ENCODE results near the gene CGNL1. TPM values are rescaled to one million over a fixed set of nuclear protein-coding genes. Genes with fewer than 3 reads are reported as not detected.

The CGNL1 gene
- total and polyA plus RNA-seq, 2 experiments from 2014 or later = 11.4 to 13.1 TPM

DNA sequence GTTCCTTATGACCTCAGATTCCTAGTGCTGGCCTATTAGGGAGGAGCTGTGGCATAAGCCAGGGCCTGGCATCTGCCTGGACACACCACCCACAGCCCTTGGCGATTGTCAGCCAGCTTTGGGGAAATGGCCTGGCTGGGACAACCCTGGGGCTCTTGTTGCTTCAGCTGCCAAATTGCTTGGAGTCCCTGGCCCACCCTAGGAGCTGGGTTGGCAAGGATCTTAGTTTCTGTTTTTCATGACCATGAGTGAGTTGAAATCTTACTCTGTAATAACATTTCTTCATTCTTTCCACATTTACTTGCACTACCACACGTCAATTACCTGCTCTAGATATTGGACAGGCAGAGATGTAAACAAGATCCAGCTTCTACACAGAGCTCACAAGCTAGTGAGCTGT is 213.4 kb downstream of the CGNL1 start:
- Histone ChIP-seq H3K27ac (peak overlapping the region; percentile 43), H3K4me2 (no peak overlapping the region), H3K9me2 (replicated peaks; ENCODE audit: insufficient read depth) (no peaks in the 10 kb centered on the region), H3K4me3 (no peak overlapping the region), H3K9me3 (ENCODE audit: low read depth) (no peaks in the 10 kb centered on the region), H3K79me2 (peaks cover 26% of the 10 kb centered on the region), H3K36me3 (replicated peaks; ENCODE audit: insufficient read depth, low read depth) (no peaks in the 10 kb centered on the region), H3K27me3 (no peaks in the 10 kb centered on the region), H3K4me1 (ENCODE audit: insufficient read depth) (peaks cover 17% of the 10 kb centered on the region), H4K20me1 (ENCODE audit: insufficient read depth, poor library complexity, severe bottlenecking) (no peaks in the 10 kb centered on the region), H2AFZ (no peak overlapping the region)
- 78% methylated on average over 2 of the region's 2 CpGs for WGBS (ENCODE audit: low lambda C conversion rate, missing lambda C conversion rate)
- TF ChIP-seq EZH2 (IDR thresholded peaks at IDR 0.05; ENCODE audit: borderline replicate concordance) (no peak), EZH2phosphoT487 (IDR thresholded peaks at IDR 0.05; ENCODE audit: low read depth, severe bottlenecking, unreplicated experiment) (no peak)
- TF ChIP-seq, protein P1, sequence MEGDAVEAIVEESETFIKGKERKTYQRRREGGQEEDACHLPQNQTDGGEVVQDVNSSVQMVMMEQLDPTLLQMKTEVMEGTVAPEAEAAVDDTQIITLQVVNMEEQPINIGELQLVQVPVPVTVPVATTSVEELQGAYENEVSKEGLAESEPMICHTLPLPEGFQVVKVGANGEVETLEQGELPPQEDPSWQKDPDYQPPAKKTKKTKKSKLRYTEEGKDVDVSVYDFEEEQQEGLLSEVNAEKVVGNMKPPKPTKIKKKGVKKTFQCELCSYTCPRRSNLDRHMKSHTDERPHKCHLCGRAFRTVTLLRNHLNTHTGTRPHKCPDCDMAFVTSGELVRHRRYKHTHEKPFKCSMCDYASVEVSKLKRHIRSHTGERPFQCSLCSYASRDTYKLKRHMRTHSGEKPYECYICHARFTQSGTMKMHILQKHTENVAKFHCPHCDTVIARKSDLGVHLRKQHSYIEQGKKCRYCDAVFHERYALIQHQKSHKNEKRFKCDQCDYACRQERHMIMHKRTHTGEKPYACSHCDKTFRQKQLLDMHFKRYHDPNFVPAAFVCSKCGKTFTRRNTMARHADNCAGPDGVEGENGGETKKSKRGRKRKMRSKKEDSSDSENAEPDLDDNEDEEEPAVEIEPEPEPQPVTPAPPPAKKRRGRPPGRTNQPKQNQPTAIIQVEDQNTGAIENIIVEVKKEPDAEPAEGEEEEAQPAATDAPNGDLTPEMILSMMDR (IDR thresholded peaks at IDR 0.05; ENCODE audit: poor library complexity) = no peak
- no peak for DNase-seq (ENCODE audit: low spot score)

DNA sequence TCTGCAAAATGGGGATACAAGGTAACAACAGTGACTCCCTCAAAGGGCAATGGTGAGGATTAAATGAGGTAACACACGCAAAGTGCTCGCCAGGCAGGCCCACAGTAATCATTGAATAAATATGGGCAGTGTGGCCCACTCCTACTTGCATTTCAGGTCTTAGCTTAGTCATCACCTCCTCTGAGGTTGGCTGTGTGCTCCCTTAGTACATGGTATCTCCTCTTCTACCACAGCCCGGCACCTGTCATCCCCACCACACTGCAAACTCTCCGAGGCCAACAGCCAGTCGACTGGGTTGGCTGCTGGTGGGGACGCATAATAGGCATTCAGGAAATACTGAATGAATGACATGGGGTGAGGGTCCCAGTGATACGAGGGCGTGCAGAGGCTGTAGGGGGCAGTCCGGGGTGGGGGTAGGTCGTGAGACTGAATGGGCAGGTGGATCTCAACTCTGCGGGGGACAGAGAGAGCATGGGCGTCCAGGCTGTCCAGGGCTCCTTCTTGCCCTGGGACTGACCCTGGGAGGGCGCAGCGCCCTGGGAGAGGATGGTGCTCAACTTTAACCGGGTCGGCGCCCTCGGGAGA is 215.0 kb downstream of the CGNL1 start:
- Histone ChIP-seq H2AFZ (peak overlapping the region; percentile 36), H3K4me2 (peak overlapping the region; percentile 84), H3K79me2 (peaks cover 33% of the 10 kb centered on the region), H3K27ac (peak overlapping the region; percentile 84), H3K9me3 (ENCODE audit: low read depth) (no peaks in the 10 kb centered on the region), H3K36me3 (replicated peaks; ENCODE audit: insufficient read depth, low read depth) (no peaks in the 10 kb centered on the region), H3K27me3 (no peaks in the 10 kb centered on the region), H4K20me1 (ENCODE audit: insufficient read depth, poor library complexity, severe bottlenecking) (no peaks in the 10 kb centered on the region), H3K4me1 (ENCODE audit: insufficient read depth) (peaks cover 20% of the 10 kb centered on the region), H3K9me2 (replicated peaks; ENCODE audit: insufficient read depth) (no peaks in the 10 kb centered on the region), H3K4me3 (peak overlapping the region; percentile 12)
- WGBS (ENCODE audit: low lambda C conversion rate, missing lambda C conversion rate) = 40% methylated on average over 12 of the region's 18 CpGs
- TF ChIP-seq EZH2 (IDR thresholded peaks at IDR 0.05; ENCODE audit: borderline replicate concordance) (no peak), EZH2phosphoT487 (IDR thresholded peaks at IDR 0.05; ENCODE audit: low read depth, severe bottlenecking, unreplicated experiment) (no peak)
- TF ChIP-seq, protein P1 (IDR thresholded peaks at IDR 0.05; ENCODE audit: poor library complexity) = no peak
- no peak for DNase-seq (ENCODE audit: low spot score)

DNA sequence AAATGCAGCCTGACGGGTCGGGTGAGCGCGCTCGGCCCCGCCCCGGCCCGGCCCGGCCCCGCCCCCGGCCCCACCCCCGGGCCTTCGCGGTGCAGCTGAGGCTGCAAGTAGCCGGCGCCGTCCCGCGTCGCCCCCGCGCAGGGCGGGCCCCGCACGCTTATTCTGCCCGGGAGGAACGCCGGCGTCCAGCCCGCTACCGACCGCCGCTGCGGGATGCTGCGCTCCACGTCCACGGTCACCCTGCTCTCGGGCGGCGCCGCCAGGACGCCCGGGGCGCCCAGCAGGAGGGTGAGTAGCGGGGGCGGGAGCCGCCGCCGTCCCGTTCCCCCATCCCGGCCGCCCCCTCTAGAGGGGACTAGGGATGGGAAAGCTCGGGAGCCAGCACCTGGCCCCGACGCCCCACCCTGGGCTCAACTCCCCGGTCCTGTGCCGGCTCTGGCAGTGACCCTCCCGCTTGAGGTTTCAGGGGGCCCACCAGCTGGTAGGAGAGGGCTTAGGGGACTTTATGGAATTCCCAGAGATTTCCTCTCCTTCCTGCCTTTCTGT is 215.6 kb downstream of the CGNL1 start, which contains the start of gene MYZAP:
MYZAP (plus strand) TSS at position 83 of the 546 bp plus-strand sequence; CDS start at position 214, 131 bp downstream.
- no peaks in the 10 kb centered on the region for H4K20me1 ChIP-seq (ENCODE audit: insufficient read depth, poor library complexity, severe bottlenecking)
- peak within 1 kb of the TSS; percentile 84 for H3K4me2 ChIP-seq
- peaks cover 39% of the 10 kb centered on the region for H3K79me2 ChIP-seq
- TF ChIP-seq EZH2phosphoT487 (IDR thresholded peaks at IDR 0.05; ENCODE audit: low read depth, severe bottlenecking, unreplicated experiment) = no peak
- TF ChIP-seq, protein P1 (IDR thresholded peaks at IDR 0.05; ENCODE audit: poor library complexity) = no peak
- no peak for TF ChIP-seq EZH2 (IDR thresholded peaks at IDR 0.05; ENCODE audit: borderline replicate concordance)
- no peaks in the 10 kb centered on the region for H3K36me3 ChIP-seq (replicated peaks; ENCODE audit: insufficient read depth, low read depth)
- H2AFZ ChIP-seq = peak within 1 kb of the TSS; percentile 62
- no peaks in the 10 kb centered on the region for H3K9me2 ChIP-seq (replicated peaks; ENCODE audit: insufficient read depth)
- H3K27me3 ChIP-seq = no peaks in the 10 kb centered on the region
- peak within 1 kb of the TSS; percentile 84 for H3K27ac ChIP-seq
- peak; percentile 81 for DNase-seq (ENCODE audit: low spot score)
- peak within 1 kb of the TSS; percentile 81 for H3K4me3 ChIP-seq
- peaks cover 23% of the 10 kb centered on the region for H3K4me1 ChIP-seq (ENCODE audit: insufficient read depth)
- no peaks in the 10 kb centered on the region for H3K9me3 ChIP-seq (ENCODE audit: low read depth)
- WGBS (ENCODE audit: low lambda C conversion rate, missing lambda C conversion rate) = 0% methylated on average over 4 of the region's 58 CpGs

Measured in hepatocyte (in vitro differentiated cells).